Keratinocyte (primary cell): ENCODE measurements around the gene AK9. TPM values are rescaled to one million over a fixed set of nuclear protein-coding genes. Genes with fewer than 3 reads are reported as not detected.

Source experiments
- DNase-seq: peaks from one replicate; pipeline ENCODE4 v3.0.0-alpha.2; 2011; ENCODE audit warnings: low read depth, missing footprints, low spot score
- FAIRE-seq: peaks from 2 replicates; lab custom pipeline; 2011; peaks lifted over from hg19 to GRCh38; lab: Jason Lieb, UNC
- H2AFZ ChIP-seq: 2 replicates; pipeline ENCODE4 v1.6.0; 2012; ENCODE audit warnings: low read length, control low read depth, inconsistent platforms; ENCODE audit not compliant: control insufficient read depth
- H3K27ac ChIP-seq: 2 replicates; pipeline ENCODE4 v1.5.1; 2011; ENCODE audit warnings: low read length; ENCODE audit not compliant: control insufficient read depth, insufficient read depth
- H3K27me3 ChIP-seq: 3 replicates; pipeline ENCODE4 v1.6.0; 2011; ENCODE audit warnings: low read length; ENCODE audit not compliant: control insufficient read depth, insufficient read depth; ENCODE audit errors: extremely low read depth
- H3K36me3 ChIP-seq, 2 experiments: 2 replicates in 1 of 2; 3 replicates in 1 of 2; pipeline ENCODE4 v1.5.1; 2011; ENCODE audit warnings: low read length in 2 of 2, mild to moderate bottlenecking in 1 of 2; ENCODE audit not compliant: control insufficient read depth in 2 of 2, insufficient read depth in 2 of 2; ENCODE audit errors: extremely low read depth in 1 of 2
- H3K4me1 ChIP-seq: 3 replicates; pipeline ENCODE4 v1.5.1; 2011; ENCODE audit warnings: low read length; ENCODE audit not compliant: control insufficient read depth, insufficient read depth; ENCODE audit errors: extremely low read depth
- H3K4me2 ChIP-seq: 3 replicates; pipeline ENCODE4 v1.6.0; 2011; ENCODE audit warnings: low read depth, low read length; ENCODE audit not compliant: control insufficient read depth, insufficient read depth; ENCODE audit errors: extremely low read depth
- H3K4me3 ChIP-seq, 3 experiments: fragments of 200-600 bp in 1 of 3; sonication (generic) in 1 of 3; 2 replicates in 2 of 3; 3 replicates in 1 of 3; pipeline ENCODE4 v1.5.1; 2011 to 2016; ENCODE audit warnings: low read length in 3 of 3, mild to moderate bottlenecking in 3 of 3, control low read depth in 2 of 3, inconsistent platforms in 1 of 3, low read depth in 1 of 3, mixed read lengths in 1 of 3, mixed run types in 1 of 3, moderate library complexity in 1 of 3; ENCODE audit not compliant: control insufficient read depth in 2 of 3, insufficient read depth in 2 of 3; ENCODE audit errors: extremely low read depth in 1 of 3
- H3K79me2 ChIP-seq: 2 replicates; pipeline ENCODE4 v1.6.0; 2012; ENCODE audit warnings: low read length; ENCODE audit not compliant: control insufficient read depth, insufficient read depth
- H3K9ac ChIP-seq: 3 replicates; pipeline ENCODE4 v1.6.0; 2011; ENCODE audit warnings: low read length; ENCODE audit not compliant: control insufficient read depth, insufficient read depth; ENCODE audit errors: extremely low read depth
- H3K9me1 ChIP-seq: 3 replicates; pipeline ENCODE4 v1.6.0; 2011; ENCODE audit warnings: low read length; ENCODE audit not compliant: control insufficient read depth, insufficient read depth; ENCODE audit errors: extremely low read depth
- H3K9me3 ChIP-seq: 2 replicates; pipeline ENCODE4 v1.5.1; 2012; ENCODE audit warnings: low read depth, low read length; ENCODE audit not compliant: control insufficient read depth
- H4K20me1 ChIP-seq: 3 replicates; pipeline ENCODE4 v1.6.0; 2011; ENCODE audit warnings: low read length; ENCODE audit not compliant: control insufficient read depth, insufficient read depth; ENCODE audit errors: extremely low read depth
- EZH2 ChIP-seq: IDR thresholded peaks from one replicate; pipeline ENCODE4 v1.6.1; 2012; ENCODE audit warnings: inconsistent platforms, mild to moderate bottlenecking, low read length, moderate library complexity
- dilution Hi-C: fragments of 300-500 bp; cut with MboI; formaldehyde crosslinking; loops from one replicate; pipeline ENCODE4 v1.7.0; 2020; ENCODE audit warnings: low sequenced_read_pairs; ENCODE audit not compliant: extremely low pct_ligation_motif_present
- polyA plus RNA-seq, 5 experiments: library from polyadenylated mRNA; depleted of rRNA in 3 of 5; stranded (reverse) in 3 of 5; stranded (forward) in 1 of 5; unstranded in 1 of 5; fragments of >200 nt; gene quantifications; 1 replicate in 1 of 5; 2 replicates in 3 of 5; 3 replicates in 1 of 5; pipeline versions ENCODE4 v1.2.1 to v1.2.3, GENCODE V29; 2011 to 2012; ENCODE audit warnings: missing spikeins in 2 of 5, low read depth in 1 of 5, low replicate concordance in 1 of 5
- TF ChIP-seq, protein P1 (sequence below), 3 experiments: IDR thresholded peaks in 1 of 3; conservative IDR thresholded peaks in 1 of 3; optimal IDR thresholded peaks in 1 of 3; 2 replicates in 2 of 3; 3 replicates in 1 of 3; pipeline versions ENCODE3 to v1.5.1; 2011; ENCODE audit warnings: low read length in 3 of 3, mild to moderate bottlenecking in 3 of 3, moderate library complexity in 2 of 3, control low read depth in 1 of 3, inconsistent platforms in 1 of 3; ENCODE audit not compliant: insufficient read depth in 2 of 3; ENCODE audit errors: extremely low read depth in 1 of 3

Gene AK9
- polyA plus RNA-seq, 1 donor (not counting 4 experiments of a cell fraction or from before 2014, with no cell fraction given) = 1.8 TPM

DNA sequence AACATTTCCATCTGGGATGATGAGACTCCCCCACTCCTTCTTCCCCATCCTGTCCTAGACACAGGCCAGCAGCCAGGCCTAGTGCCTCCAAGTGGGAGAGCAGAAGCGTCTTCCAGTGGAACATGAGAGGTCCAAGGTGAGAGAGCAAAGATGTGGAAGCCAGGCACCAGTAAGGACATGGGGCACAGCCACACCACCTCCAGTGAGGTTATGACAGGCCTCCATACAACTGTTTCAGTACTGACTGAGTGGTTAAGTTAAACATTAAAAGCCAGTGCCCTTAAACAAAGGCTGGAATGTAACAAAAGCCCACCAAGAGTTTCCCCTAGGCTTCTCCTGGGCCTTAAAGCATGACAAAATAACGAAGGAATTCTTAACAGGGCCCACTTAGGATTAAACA, 213.3 kb downstream of the AK9 start:
- no peak overlapping the region for H2AFZ ChIP-seq
- no peak overlapping the region for H3K27ac ChIP-seq
- no peak overlapping the region for H3K4me2 ChIP-seq
- FAIRE-seq (no peak), DNase-seq (no peak)
- peaks cover 3% of the 10 kb centered on the region for H3K9me1 ChIP-seq
- H3K9ac ChIP-seq = no peak overlapping the region
- peaks cover 21 to 37% of the 10 kb centered on the region in 2 experiments for H3K36me3 ChIP-seq
- H3K4me1 ChIP-seq = peaks cover 26% of the 10 kb centered on the region
- no peaks in the 10 kb centered on the region for H3K9me3 ChIP-seq
- H3K79me2 ChIP-seq = peaks cover 53% of the 10 kb centered on the region
- no peaks in the 10 kb centered on the region for H3K27me3 ChIP-seq
- no peak overlapping the region for H3K4me3 ChIP-seq
- TF ChIP-seq, protein P1, sequence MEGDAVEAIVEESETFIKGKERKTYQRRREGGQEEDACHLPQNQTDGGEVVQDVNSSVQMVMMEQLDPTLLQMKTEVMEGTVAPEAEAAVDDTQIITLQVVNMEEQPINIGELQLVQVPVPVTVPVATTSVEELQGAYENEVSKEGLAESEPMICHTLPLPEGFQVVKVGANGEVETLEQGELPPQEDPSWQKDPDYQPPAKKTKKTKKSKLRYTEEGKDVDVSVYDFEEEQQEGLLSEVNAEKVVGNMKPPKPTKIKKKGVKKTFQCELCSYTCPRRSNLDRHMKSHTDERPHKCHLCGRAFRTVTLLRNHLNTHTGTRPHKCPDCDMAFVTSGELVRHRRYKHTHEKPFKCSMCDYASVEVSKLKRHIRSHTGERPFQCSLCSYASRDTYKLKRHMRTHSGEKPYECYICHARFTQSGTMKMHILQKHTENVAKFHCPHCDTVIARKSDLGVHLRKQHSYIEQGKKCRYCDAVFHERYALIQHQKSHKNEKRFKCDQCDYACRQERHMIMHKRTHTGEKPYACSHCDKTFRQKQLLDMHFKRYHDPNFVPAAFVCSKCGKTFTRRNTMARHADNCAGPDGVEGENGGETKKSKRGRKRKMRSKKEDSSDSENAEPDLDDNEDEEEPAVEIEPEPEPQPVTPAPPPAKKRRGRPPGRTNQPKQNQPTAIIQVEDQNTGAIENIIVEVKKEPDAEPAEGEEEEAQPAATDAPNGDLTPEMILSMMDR (optimal IDR thresholded peaks at IDR 0.05 in 1 of 3, IDR thresholded peaks at IDR 0.05 in 1 of 3, conservative IDR thresholded peaks at IDR 0.05 in 1 of 3; ENCODE audit: extremely low read depth in 1 of 3, insufficient read depth in 2 of 3, low read length in 3 of 3) = no peak
- TF ChIP-seq EZH2 = no peak
- dilution Hi-C loops = no loop called here
- peaks cover 3% of the 10 kb centered on the region for H4K20me1 ChIP-seq

- H3K27me3 ChIP-seq = no peaks in the 10 kb centered on the region
- H3K4me3 ChIP-seq = no peak overlapping the region
- H3K27ac ChIP-seq = no peak overlapping the region
- H3K4me1 ChIP-seq = peaks cover 26% of the 10 kb centered on the region
- no peaks in the 10 kb centered on the region for H3K9me3 ChIP-seq
- H3K9me1 ChIP-seq = peaks cover 3% of the 10 kb centered on the region
- peaks cover 53% of the 10 kb centered on the region for H3K79me2 ChIP-seq
- H2AFZ ChIP-seq = no peak overlapping the region
- peaks cover 26 to 39% of the 10 kb centered on the region in 2 experiments for H3K36me3 ChIP-seq
- H4K20me1 ChIP-seq = peaks cover 3% of the 10 kb centered on the region
- H3K9ac ChIP-seq = no peak overlapping the region
- no peak for FAIRE-seq
- H3K4me2 ChIP-seq = no peak overlapping the region
- no peak for DNase-seq
- dilution Hi-C loops = no loop called here
- TF ChIP-seq EZH2 = no peak
- TF ChIP-seq, protein P1 (optimal IDR thresholded peaks at IDR 0.05 in 1 of 3, IDR thresholded peaks at IDR 0.05 in 1 of 3, conservative IDR thresholded peaks at IDR 0.05 in 1 of 3; ENCODE audit: extremely low read depth in 1 of 3, insufficient read depth in 2 of 3, low read length in 3 of 3) = no peak
Observed at GRCh38 chr6:109477184-109477583, 213.8 kb downstream of the AK9 start.
